Measurements from ENCODE around the gene RALGAPB. TPM values are rescaled to one million over a fixed set of nuclear protein-coding genes. Genes with fewer than 3 reads are reported as not detected.

The RALGAPB gene
- polyA plus RNA-seq, 1 of the 3 experiments (the other 2 are of a cell fraction), result 10.8 TPM

- TF ChIP-seq ZBTB33 (IDR thresholded peaks at IDR 0.05; ENCODE audit: borderline replicate concordance, low read depth), result no peak
- TF ChIP-seq POLR2AphosphoS5 (IDR thresholded peaks at IDR 0.05; ENCODE audit: low read depth, low read length), result no peak
Observed at GRCh38 chr20:38531021-38531420, 58.4 kb downstream of the RALGAPB start (continued).

- H3K4me1 ChIP-seq (ENCODE audit: control insufficient read depth in 1 of 2, insufficient read depth in 2 of 2, low read depth in 1 of 2, low read length in 1 of 2), result no peaks in the 10 kb centered on the region
- no peak overlapping the region for H3K27ac ChIP-seq (ENCODE audit: low read depth in 2 of 2, low read length in 1 of 2)
- no peak for DNase-seq
- WGBS (ENCODE audit: low lambda C conversion rate), result 95% methylated on average over 10 of the region's 11 CpGs
- no peak overlapping the region for H3K9ac ChIP-seq
- H3K27me3 ChIP-seq (ENCODE audit: insufficient read depth), result no peaks in the 10 kb centered on the region
- no peaks in the 10 kb centered on the region for H3K9me3 ChIP-seq
- no peak overlapping the region for H3K4me3 ChIP-seq (ENCODE audit: low read depth in 2 of 2, low read length in 1 of 2)
- H2AFZ ChIP-seq (ENCODE audit: low read depth), result no peak overlapping the region
- no peaks in the 10 kb centered on the region for H4K20me1 ChIP-seq (ENCODE audit: insufficient read depth)
- no peaks in the 10 kb centered on the region for H3K79me2 ChIP-seq (ENCODE audit: insufficient read depth)
- H3K4me2 ChIP-seq, result no peak overlapping the region
- H3K9me2 ChIP-seq, result no peaks in the 10 kb centered on the region
- peaks cover 82% of the 10 kb centered on the region in 2 experiments for H3K36me3 ChIP-seq (replicated peaks in 1 of 2; ENCODE audit: control insufficient read depth in 1 of 2, insufficient read depth in 2 of 2, low read length in 1 of 2)
- TF ChIP-seq MXI1 (IDR thresholded peaks at IDR 0.05; ENCODE audit: low read depth, low read length) (no peak), SMC3 (IDR thresholded peaks at IDR 0.05; ENCODE audit: low read depth, low read length) (no peak), RXRA (IDR thresholded peaks at IDR 0.05; ENCODE audit: borderline replicate concordance, low read depth) (no peak)
- ChIA-PET POLR2A (no interaction called here), CTCF (no interaction called here)
- peaks cover 10% of the 10 kb centered on the region for H3F3A ChIP-seq (replicated peaks; ENCODE audit: insufficient read depth)
Observed at GRCh38 chr20:38534756-38535155, 62.1 kb downstream of the RALGAPB start.

- no peaks in the 10 kb centered on the region for H3K79me2 ChIP-seq (ENCODE audit: insufficient read depth)
- H2AFZ ChIP-seq (ENCODE audit: low read depth), result no peak overlapping the region
- no peaks in the 10 kb centered on the region for H3K9me2 ChIP-seq
- no peak for TF ChIP-seq FOXM1 (IDR thresholded peaks at IDR 0.05; ENCODE audit: low read depth)
- TF ChIP-seq MAX (IDR thresholded peaks at IDR 0.05; ENCODE audit: low read depth), result no peak
- no peak for TF ChIP-seq PBX3 (IDR thresholded peaks at IDR 0.05)
- TF ChIP-seq SIN3A (IDR thresholded peaks at IDR 0.05; ENCODE audit: borderline replicate concordance, low read depth, low read length), result no peak
- TF ChIP-seq EP300 (IDR thresholded peaks at IDR 0.05; ENCODE audit: borderline replicate concordance in 1 of 2, low read depth in 1 of 2, low read length in 1 of 2), result no peak
- TF ChIP-seq RXRA (IDR thresholded peaks at IDR 0.05; ENCODE audit: borderline replicate concordance, low read depth), result no peak
- no peak for TF ChIP-seq USF2 (IDR thresholded peaks at IDR 0.05; ENCODE audit: borderline replicate concordance, low read depth, low read length)
- TF ChIP-seq SMC3 (IDR thresholded peaks at IDR 0.05; ENCODE audit: low read depth, low read length), result no peak
- no peak for TF ChIP-seq MEF2A (IDR thresholded peaks at IDR 0.05; ENCODE audit: borderline replicate concordance, low read depth)
- TF ChIP-seq REST (IDR thresholded peaks at IDR 0.05; ENCODE audit: low read depth, low read length), result no peak
- no peak overlapping the region for H3K4me2 ChIP-seq
- no peaks in the 10 kb centered on the region for H4K20me1 ChIP-seq (ENCODE audit: insufficient read depth)
- DNase-seq, result no peak
- H3K27me3 ChIP-seq (ENCODE audit: insufficient read depth), result no peaks in the 10 kb centered on the region
- H3K27ac ChIP-seq (ENCODE audit: low read depth in 2 of 2, low read length in 1 of 2), result no peak overlapping the region
- H3K4me1 ChIP-seq (ENCODE audit: control insufficient read depth in 1 of 2, insufficient read depth in 2 of 2, low read depth in 1 of 2, low read length in 1 of 2), result no peaks in the 10 kb centered on the region
- 96% methylated on average over 2 of the region's 2 CpGs for WGBS (ENCODE audit: low lambda C conversion rate)
- no peak overlapping the region for H3K9ac ChIP-seq
- no peaks in the 10 kb centered on the region for H3K9me3 ChIP-seq
- peaks cover 83 to 86% of the 10 kb centered on the region in 2 experiments for H3K36me3 ChIP-seq (replicated peaks in 1 of 2; ENCODE audit: control insufficient read depth in 1 of 2, insufficient read depth in 2 of 2, low read length in 1 of 2)
- H3K4me3 ChIP-seq (ENCODE audit: low read depth in 2 of 2, low read length in 1 of 2), result no peak overlapping the region
- POLR2A ChIA-PET, result no interaction called here
- H3F3A ChIP-seq (replicated peaks; ENCODE audit: insufficient read depth), result peaks cover 6% of the 10 kb centered on the region
- CTCF ChIA-PET, result no interaction called here
Observed at GRCh38 chr20:38536310-38536709, 63.7 kb downstream of the RALGAPB start.

Measured in SK-N-SH (cell line).